Epithelial cell of esophagus (primary cell): ENCODE data around the gene MAFG.
A peak's percentile ranks its signal among the peaks of the same experiment; 100 is the strongest.

Experiments used
- DNase-seq: peaks from one replicate; pipeline ENCODE4 v3.0.0; 2010; ENCODE audit warnings: low read depth
- H3K4me3 ChIP-seq: 2 replicates; pipeline ENCODE4 v1.5.1; 2011; ENCODE audit warnings: mild to moderate bottlenecking, low read length, control low read depth
- CTCF ChIP-seq: IDR thresholded peaks from 2 replicates; pipeline ENCODE4 v1.5.1; 2011; ENCODE audit warnings: low read depth, mild to moderate bottlenecking, low read length, control low read depth, inconsistent platforms; ENCODE audit not compliant: insufficient read depth; ENCODE audit errors: missing control alignments

MAFG gene

GRCh38 chr17:81891303-81891552, 36.3 kb downstream of the MAFG start:
- peak overlapping the region; percentile 70 for H3K4me3 ChIP-seq
- DNase-seq, result no peak
- no peak for TF ChIP-seq CTCF

DNA sequence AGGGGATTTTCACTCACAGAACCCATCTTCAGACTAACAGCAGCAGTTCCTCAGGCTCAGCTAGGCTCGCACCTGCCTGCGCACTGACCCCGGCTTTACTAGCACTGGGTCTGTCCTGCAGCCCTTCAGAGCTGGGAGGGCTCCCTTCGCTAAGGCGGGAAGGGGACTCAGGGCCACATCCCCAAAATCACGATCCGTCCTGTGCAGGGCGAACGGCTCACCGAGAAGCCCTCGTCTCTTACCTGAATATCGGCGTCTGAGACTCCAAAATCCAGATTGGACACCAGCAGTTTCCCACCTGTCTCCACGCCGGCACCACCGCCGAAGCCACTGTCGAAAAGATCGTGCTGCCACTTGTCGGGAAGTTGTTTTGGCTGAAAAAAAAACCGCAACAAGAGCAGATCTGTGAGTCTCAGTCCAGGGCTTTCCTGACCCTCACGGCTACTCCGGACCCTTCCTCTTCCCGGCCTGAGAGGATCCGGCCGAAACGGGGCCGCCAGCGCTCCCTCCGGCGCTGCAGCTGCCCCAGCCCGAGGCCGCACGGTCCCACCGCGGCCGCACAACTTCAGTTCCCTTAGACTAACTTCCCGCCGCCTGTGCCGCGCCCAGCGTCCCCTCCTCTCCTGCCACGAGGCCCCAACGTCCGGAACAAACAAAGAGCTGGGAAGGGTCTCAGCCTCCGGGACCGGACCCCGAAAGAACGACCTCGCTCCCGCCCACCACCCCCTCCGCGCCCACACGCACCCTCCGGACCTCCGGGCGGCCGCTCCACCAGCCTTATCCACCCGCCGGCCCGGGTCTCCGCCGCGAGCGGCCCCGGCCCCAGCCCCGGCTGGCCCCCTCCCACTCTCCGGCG, 36.9 kb downstream of the MAFG start:
- H3K4me3 ChIP-seq, result peak overlapping the region; percentile 70
- no peak for TF ChIP-seq CTCF
- DNase-seq, result no peak

DNA sequence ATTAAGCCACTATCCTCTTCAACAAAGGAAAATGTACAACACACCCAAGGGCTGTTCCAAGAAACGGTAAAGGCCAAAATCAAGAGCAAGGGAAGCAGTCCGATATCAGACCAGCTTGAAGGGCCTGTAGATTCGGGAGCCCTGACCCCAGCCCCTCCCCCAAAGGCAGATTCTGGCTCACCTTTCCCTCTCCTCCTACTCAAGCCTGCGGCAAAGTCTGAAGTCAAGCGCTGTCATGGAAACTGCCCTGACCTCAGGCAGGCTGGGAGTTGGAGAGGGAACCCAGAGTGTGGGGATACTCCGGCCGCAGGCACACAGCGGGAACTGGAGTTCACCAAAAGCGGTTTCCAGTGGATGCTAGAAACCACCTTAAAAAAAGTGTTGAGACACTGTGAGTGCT, 37.9 kb downstream of the MAFG start:
- H3K4me3 ChIP-seq, result peak overlapping the region; percentile 70
- DNase-seq, result no peak
- no peak for TF ChIP-seq CTCF

- no peak for TF ChIP-seq CTCF
- no peak for DNase-seq
- H3K4me3 ChIP-seq, result no peak overlapping the region
Observed at GRCh38 chr17:81888988-81889595, 38.4 kb downstream of the MAFG start.

GRCh38 chr17:81888105-81888987, 39.2 kb downstream of the MAFG start:
- no peak for TF ChIP-seq CTCF
- no peak overlapping the region for H3K4me3 ChIP-seq
- no peak for DNase-seq

DNA sequence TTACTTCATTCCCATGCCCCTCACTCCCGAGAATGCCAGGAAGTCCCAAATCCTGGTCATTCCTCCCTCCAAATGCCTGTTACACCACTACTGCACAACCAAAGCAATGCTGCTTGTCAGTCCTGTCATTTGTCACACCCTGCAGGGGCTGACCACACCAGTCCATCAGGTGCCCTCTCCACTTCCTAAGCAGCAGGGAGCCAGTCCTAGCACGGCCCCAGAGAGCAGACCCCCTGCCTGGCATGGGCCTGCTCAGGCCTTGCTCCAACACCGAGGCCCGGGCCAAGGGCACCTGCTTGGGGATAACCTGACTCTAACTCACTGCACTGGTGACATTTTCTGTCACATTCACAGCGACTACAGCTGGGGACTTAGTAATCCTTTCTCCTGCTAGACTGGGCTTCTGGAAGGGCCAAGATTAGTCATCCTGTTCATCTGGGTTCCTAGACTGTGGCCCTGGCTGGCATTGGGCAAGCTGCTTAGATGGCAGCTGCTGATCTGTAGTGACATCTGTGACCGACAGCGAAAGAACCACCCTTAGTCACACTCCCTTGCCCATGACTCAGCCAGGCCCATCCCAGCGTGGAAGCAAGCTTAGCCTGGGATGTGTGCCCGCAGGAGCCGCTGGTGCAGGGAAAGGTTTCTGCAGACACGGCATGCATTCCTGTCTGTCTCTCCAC, 41.5 kb downstream of the MAFG start:
- H3K4me3 ChIP-seq, result no peak overlapping the region
- DNase-seq, result peak; percentile 77
- no peak for TF ChIP-seq CTCF
